K562 (cell line): ENCODE data around the gene C16orf86. TPM values are rescaled to one million over a fixed set of nuclear protein-coding genes. Genes with fewer than 3 reads are reported as not detected.

Experiments
- BHLHE40 ChIP-seq: IDR thresholded peaks from 2 replicates; pipeline ENCODE4 v1.6.1; 2011; ENCODE audit warnings: low read length, improper control_type of control experiment
- CAMTA2 ChIP-seq: fragments of 250-450 bp; sonication (Bioruptor Pico); conservative IDR thresholded peaks from 2 replicates; pipeline ENCODE4 v1.5.1; 2022
- CBX5 ChIP-seq: IDR thresholded peaks from 2 replicates; pipeline ENCODE4 v1.6.1; 2014; ENCODE audit warnings: low read depth, borderline replicate concordance
- JUNB ChIP-seq: fragments of 450-650 bp; formaldehyde crosslinking; conservative IDR thresholded peaks from 2 replicates; pipeline ENCODE4 v1.4.0; 2020; ENCODE audit warnings: mild to moderate bottlenecking
- MIER1 ChIP-seq: fragments of 450-650 bp; IDR thresholded peaks from 2 replicates; pipeline ENCODE4 v1.6.1; 2016; ENCODE audit warnings: antibody characterized with exemption, mild to moderate bottlenecking, low read depth
- NR2C2 ChIP-seq, 2 experiments: fragments of 200-800 bp in 1 of 2; sonication (Bioruptor generic) in 1 of 2; sonication (generic) in 1 of 2; formaldehyde crosslinking in 1 of 2; IDR thresholded peaks; 2 replicates each; pipeline versions ENCODE4 v1.6.1 to v1.8.0; 2016 to 2022; ENCODE audit warnings: mild to moderate bottlenecking in 1 of 2, missing compliant biosample characterization in 1 of 2, missing genetic modification characterization in 1 of 2, missing genetic modification reagents in 1 of 2
- SIX5 ChIP-seq, 2 experiments: IDR thresholded peaks; 2 replicates each; pipeline ENCODE4 v1.6.1; 2011; ENCODE audit warnings: low read length in 2 of 2, borderline replicate concordance in 1 of 2, low read depth in 1 of 2, mild to moderate bottlenecking in 1 of 2, moderate library complexity in 1 of 2; ENCODE audit not compliant: insufficient read depth in 1 of 2
- TAL1 ChIP-seq: fragments of 450-650 bp; IDR thresholded peaks from 2 replicates; pipeline ENCODE4 v1.6.1; 2016; ENCODE audit warnings: mild to moderate bottlenecking
- TEAD2 ChIP-seq: fragments of 450-650 bp; IDR thresholded peaks from 2 replicates; pipeline ENCODE4 v1.6.1; 2016; ENCODE audit warnings: missing genetic modification characterization, control low read depth, missing compliant biosample characterization
- ZNF436 ChIP-seq: fragments of 250-450, 450-650 bp; sonication (Bioruptor Pico); formaldehyde crosslinking; IDR thresholded peaks from 2 replicates; pipeline ENCODE4 v1.7.0; 2020; ENCODE audit warnings: mild to moderate bottlenecking
- ZNF561 ChIP-seq: fragments of 450-650 bp; formaldehyde crosslinking; conservative IDR thresholded peaks from 2 replicates; pipeline ENCODE4 v1.4.0; 2020; ENCODE audit warnings: mild to moderate bottlenecking, moderate library complexity
- polyA plus RNA-seq, 8 experiments: library from polyadenylated mRNA; depleted of rRNA in 4 of 8; stranded (reverse) in 5 of 8; unstranded in 3 of 8; fragments of >200 nt; fragmentation: Nextera tagmentation in 2 of 8; fragmentation: Illumina TruSeq in 1 of 8; extraction: Ambion mirVana in 2 of 8; extraction: Trizol in 1 of 8; gene quantifications; 2 replicates each; pipeline versions ENCODE4 v1.2.1 to v1.2.3, GENCODE V29; 2011 to 2014; ENCODE audit warnings: inconsistent platforms in 1 of 8, missing spikeins in 1 of 8
- total RNA-seq, 7 experiments: library from RNA; depleted of rRNA in 6 of 7; stranded (reverse); fragments of >200 nt in 6 of 7; fragmentation: Illumina TruSeq in 2 of 7; extraction: Trizol in 2 of 7; gene quantifications; 2 replicates each; pipeline versions ENCODE4 v1.2.1 to v1.2.3, GENCODE V29; 2011 to 2021; ENCODE audit warnings: low replicate concordance in 1 of 7
- TF ChIP-seq, protein P1 (sequence below): fragments of 250-450 bp; sonication (Bioruptor Pico); IDR thresholded peaks from 2 replicates; pipeline ENCODE4 v1.4.0; 2020

C16orf86 gene
- total and polyA plus RNA-seq, 9 of the 15 experiments (the other 6 are each of a cell fraction or from before 2014, with no cell fraction given) = 0.13 to 1.2 (median 0.27) TPM; not detected in 3

GRCh38 chr16:67648764-67649407 is 17.7 kb upstream of the C16orf86 start (continued):
- TF ChIP-seq MIER1 = no peak
- TF ChIP-seq TAL1 = no peak
- TF ChIP-seq CAMTA2 (CRISPR knock-in tag) = no peak
- no peak for TF ChIP-seq NR2C2 (CRISPR knock-in tag; IDR thresholded peaks at IDR 0.05)
- TF ChIP-seq NR2C2 (tag; IDR thresholded peaks at IDR 0.05) = no peak
- no peak for TF ChIP-seq SIX5 (IDR thresholded peaks at IDR 0.05; ENCODE audit: borderline replicate concordance in 1 of 2, insufficient read depth in 1 of 2, low read depth in 1 of 2, low read length in 2 of 2)
- no peak for TF ChIP-seq JUNB (CRISPR knock-in tag)
- TF ChIP-seq, protein P1, sequence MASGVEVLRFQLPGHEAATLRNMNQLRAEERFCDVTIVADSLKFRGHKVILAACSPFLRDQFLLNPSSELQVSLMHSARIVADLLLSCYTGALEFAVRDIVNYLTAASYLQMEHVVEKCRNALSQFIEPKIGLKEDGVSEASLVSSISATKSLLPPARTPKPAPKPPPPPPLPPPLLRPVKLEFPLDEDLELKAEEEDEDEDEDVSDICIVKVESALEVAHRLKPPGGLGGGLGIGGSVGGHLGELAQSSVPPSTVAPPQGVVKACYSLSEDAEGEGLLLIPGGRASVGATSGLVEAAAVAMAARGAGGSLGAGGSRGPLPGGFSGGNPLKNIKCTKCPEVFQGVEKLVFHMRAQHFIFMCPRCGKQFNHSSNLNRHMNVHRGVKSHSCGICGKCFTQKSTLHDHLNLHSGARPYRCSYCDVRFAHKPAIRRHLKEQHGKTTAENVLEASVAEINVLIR (CRISPR knock-in tag) = no peak
- no peak for TF ChIP-seq BHLHE40
- TF ChIP-seq ZNF436 (CRISPR knock-in tag) = no peak
- TF ChIP-seq TEAD2 (tag) = no peak
- TF ChIP-seq ZNF561 (CRISPR knock-in tag) = no peak
- TF ChIP-seq CBX5 = no peak
